Heart left ventricle (tissue), 13 donors: ENCODE measurements around the gene SPATA3.

ENCODE experiments used
- CTCF ChIP-seq, 12 donors: fragments of 200-600 bp; sonication (generic) in 4 of 12; IDR thresholded peaks; one replicate each; pipeline versions ENCODE4 v1.5.0 to v1.8.0; 2018 to 2022; ENCODE audit warnings: antibody characterized with exemption in 12 of 12, mild to moderate bottlenecking in 5 of 12
- POLR2A ChIP-seq, 2 donors: fragments of 450-650 bp; IDR thresholded peaks; one replicate each; pipeline ENCODE4 v1.6.1; 2017; ENCODE audit warnings: antibody characterized with exemption in 2 of 2, mild to moderate bottlenecking in 2 of 2, moderate library complexity in 2 of 2
- donor health status: ischemic (EF 13 %, LVEDD 7.1; RV severe dilation, severe dysfunction).
- donor health status: DM: no; HTN: yes; CAD: no.
- donor health status: DM: no; HTN: no; CAD: no.
- donor health status: ischemic (EF 25% LVEDD 6.9; RV normal size, moderate dysfunction).
- donor health status: ischemic (EF 25% LVEDD 5.7; RV mildly dilated, moderate dysfunction).
- donor health status: ischemic (EF 35%, LVEDD 5.7; RV mildly dilated, moderate dysfunction).
- donor health status: nonischemic (EF 11% LVEDD 7.7; RV severe dilation, severe dysfunction).
- donor health status: DM: yes; HTN: yes; CAD: no.
- donor health status: PGD.
- donor health status: ischemic (EF 29% LVEDD 5.4; RV normal size, mild dysfunction).
- donor health status: nonischemic (EF 23%, LVEDD 6.1; RV moderate dilation, normal function).

- TF ChIP-seq CTCF (IDR thresholded peaks at IDR 0.05) (no peak), POLR2A (IDR thresholded peaks at IDR 0.05) (no peak)
Measured at GRCh38 chr2:230991598-230991997, 4.3 kb upstream of the SPATA3 start.
